Esophagus squamous epithelium (tissue), 4 donors: ENCODE measurements around the gene SOCS3.
A peak's percentile ranks its signal among the peaks of the same experiment; 100 is the strongest.

Experiments
- POLR2A ChIP-seq, 4 donors: fragments of 450-650 bp; IDR thresholded peaks; one replicate each; pipeline ENCODE4 v1.6.1; 2017; ENCODE audit warnings: antibody characterized with exemption in 4 of 4, mild to moderate bottlenecking in 4 of 4, moderate library complexity in 3 of 4
- TF ChIP-seq, protein P1 (sequence below), 6 experiments: fragments of 450-650 bp in 4 of 6; fragments of 200-600 bp in 2 of 6; sonication (generic) in 2 of 6; IDR thresholded peaks; one replicate each; pipeline ENCODE4 v1.5.1; 2016 to 2019; ENCODE audit warnings: antibody characterized with exemption in 6 of 6, mild to moderate bottlenecking in 4 of 6, moderate library complexity in 4 of 6

- TF ChIP-seq POLR2A (IDR thresholded peaks at IDR 0.05): no peak
- TF ChIP-seq, protein P1, sequence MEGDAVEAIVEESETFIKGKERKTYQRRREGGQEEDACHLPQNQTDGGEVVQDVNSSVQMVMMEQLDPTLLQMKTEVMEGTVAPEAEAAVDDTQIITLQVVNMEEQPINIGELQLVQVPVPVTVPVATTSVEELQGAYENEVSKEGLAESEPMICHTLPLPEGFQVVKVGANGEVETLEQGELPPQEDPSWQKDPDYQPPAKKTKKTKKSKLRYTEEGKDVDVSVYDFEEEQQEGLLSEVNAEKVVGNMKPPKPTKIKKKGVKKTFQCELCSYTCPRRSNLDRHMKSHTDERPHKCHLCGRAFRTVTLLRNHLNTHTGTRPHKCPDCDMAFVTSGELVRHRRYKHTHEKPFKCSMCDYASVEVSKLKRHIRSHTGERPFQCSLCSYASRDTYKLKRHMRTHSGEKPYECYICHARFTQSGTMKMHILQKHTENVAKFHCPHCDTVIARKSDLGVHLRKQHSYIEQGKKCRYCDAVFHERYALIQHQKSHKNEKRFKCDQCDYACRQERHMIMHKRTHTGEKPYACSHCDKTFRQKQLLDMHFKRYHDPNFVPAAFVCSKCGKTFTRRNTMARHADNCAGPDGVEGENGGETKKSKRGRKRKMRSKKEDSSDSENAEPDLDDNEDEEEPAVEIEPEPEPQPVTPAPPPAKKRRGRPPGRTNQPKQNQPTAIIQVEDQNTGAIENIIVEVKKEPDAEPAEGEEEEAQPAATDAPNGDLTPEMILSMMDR (IDR thresholded peaks at IDR 0.05): peak in 1 of 6 experiments; percentile 35
Measured at GRCh38 chr17:78307887-78308638, 51.8 kb downstream of the SOCS3 start.
